Progenitor cell of endocrine pancreas (in vitro differentiated cells): ENCODE measurements around the gene SLC25A5. TPM values are rescaled to one million over a fixed set of nuclear protein-coding genes. Genes with fewer than 3 reads are reported as not detected.
"Not testable (repeated sequence)": the region's sequence is repeated elsewhere in the genome, so short reads cannot be mapped to it uniquely, and the experiment has no call there.

ENCODE experiments used
- DNase-seq: peaks from one replicate; pipeline ENCODE4 v3.0.0; 2021; ENCODE audit warnings: low spot score; ENCODE audit not compliant: unreplicated experiment
- H3K27ac Mint-ChIP-seq: 2 replicates; pipeline ENCODE4 v1.8.0; 2021; ENCODE audit warnings: mild to moderate bottlenecking, moderate library complexity, mixed read lengths
- H3K27me3 Mint-ChIP-seq: 2 replicates; pipeline ENCODE4 v1.8.0; 2021; ENCODE audit warnings: mixed read lengths
- H3K36me3 Mint-ChIP-seq: 2 replicates; pipeline ENCODE4 v1.8.0; 2022; ENCODE audit warnings: mixed read lengths; ENCODE audit not compliant: insufficient read depth
- H3K4me1 Mint-ChIP-seq: 2 replicates; pipeline ENCODE4 v1.8.0; 2021; ENCODE audit warnings: low read depth, mixed read lengths
- H3K4me3 Mint-ChIP-seq: 2 replicates; pipeline ENCODE4 v1.8.0; 2021; ENCODE audit warnings: low read depth, mild to moderate bottlenecking, moderate library complexity, mixed read lengths
- H3K9me3 Mint-ChIP-seq: 2 replicates; pipeline ENCODE4 v1.8.0; 2021; ENCODE audit warnings: low read depth, mixed read lengths
- CTCF ChIP-seq: fragments of 200-600 bp; sonication (generic); IDR thresholded peaks from one replicate; pipeline ENCODE4 v1.5.0; 2021; ENCODE audit warnings: antibody characterized with exemption, mild to moderate bottlenecking; ENCODE audit not compliant: unreplicated experiment
- total RNA-seq: library from RNA; stranded (reverse); gene quantifications from 2 replicates; pipeline ENCODE4 v1.2.1, GENCODE V29; 2021

The SLC25A5 gene
- total RNA-seq, 1 donor from 2014 or later = 224 TPM

GRCh38 chrX:119501511-119502148 is 33.4 kb downstream of the SLC25A5 start:
- TF ChIP-seq CTCF = no peak
- no peaks in the 10 kb centered on the region for H3K36me3 Mint-ChIP-seq
- H3K27me3 Mint-ChIP-seq = no peaks in the 10 kb centered on the region
- no peak overlapping the region for H3K27ac Mint-ChIP-seq
- H3K9me3 Mint-ChIP-seq = peaks cover 5% of the 10 kb centered on the region
- DNase-seq = no peak
- no peaks in the 10 kb centered on the region for H3K4me1 Mint-ChIP-seq
- no peak overlapping the region for H3K4me3 Mint-ChIP-seq

GRCh38 chrX:119502727-119503483 is 34.7 kb downstream of the SLC25A5 start:
- no peak overlapping the region for H3K27ac Mint-ChIP-seq
- peaks cover 3% of the 10 kb centered on the region for H3K9me3 Mint-ChIP-seq
- no peak for DNase-seq
- no peaks in the 10 kb centered on the region for H3K4me1 Mint-ChIP-seq
- H3K36me3 Mint-ChIP-seq = no peaks in the 10 kb centered on the region
- H3K27me3 Mint-ChIP-seq = no peaks in the 10 kb centered on the region
- no peak overlapping the region for H3K4me3 Mint-ChIP-seq
- TF ChIP-seq CTCF = no peak

- TF ChIP-seq CTCF = no peak
- Mint-ChIP-seq H3K4me3 (no peak overlapping the region), H3K36me3 (no peaks in the 10 kb centered on the region), H3K9me3 (peaks cover 3% of the 10 kb centered on the region), H3K27me3 (no peaks in the 10 kb centered on the region), H3K4me1 (no peaks in the 10 kb centered on the region), H3K27ac (no peak overlapping the region)
- no peak for DNase-seq
These were observed 35.2 kb downstream of the SLC25A5 start for GRCh38 chrX:119503484-119503861.

- not testable (repeated sequence) for H3K9me3 Mint-ChIP-seq, H3K4me1 Mint-ChIP-seq, H3K27ac Mint-ChIP-seq, H3K36me3 Mint-ChIP-seq, H3K27me3 Mint-ChIP-seq, DNase-seq, H3K4me3 Mint-ChIP-seq
These were observed 36.9 kb downstream of the SLC25A5 start for GRCh38 chrX:119505145-119505544.

GRCh38 chrX:119505945-119506344 is 37.7 kb downstream of the SLC25A5 start:
- Mint-ChIP-seq H3K4me3 (no peak overlapping the region), H3K9me3 (peaks cover 3% of the 10 kb centered on the region), H3K4me1 (no peaks in the 10 kb centered on the region), H3K36me3 (no peaks in the 10 kb centered on the region), H3K27ac (no peak overlapping the region), H3K27me3 (no peaks in the 10 kb centered on the region)
- no peak for TF ChIP-seq CTCF
- no peak for DNase-seq

GRCh38 chrX:119507206-119507605 is 39.0 kb downstream of the SLC25A5 start:
- no peaks in the 10 kb centered on the region for H3K36me3 Mint-ChIP-seq
- TF ChIP-seq CTCF = no peak
- no peak for DNase-seq
- peaks cover 3% of the 10 kb centered on the region for H3K9me3 Mint-ChIP-seq
- no peak overlapping the region for H3K27ac Mint-ChIP-seq
- no peaks in the 10 kb centered on the region for H3K4me1 Mint-ChIP-seq
- no peak overlapping the region for H3K4me3 Mint-ChIP-seq
- no peaks in the 10 kb centered on the region for H3K27me3 Mint-ChIP-seq
